Type B pancreatic cell (in vitro differentiated cells): ENCODE data around the gene CLIC4. TPM values are rescaled to one million over a fixed set of nuclear protein-coding genes. Genes with fewer than 3 reads are reported as not detected.

ENCODE experiments used
- DNase-seq: peaks from one replicate; pipeline ENCODE4 v3.0.0; 2021; ENCODE audit warnings: mixed read lengths; ENCODE audit not compliant: unreplicated experiment; ENCODE audit errors: extremely low spot score
- H3K27ac Mint-ChIP-seq: 2 replicates; pipeline ENCODE4 v1.8.0; 2021; ENCODE audit warnings: mild to moderate bottlenecking, mixed read lengths
- H3K27me3 Mint-ChIP-seq: 2 replicates; pipeline ENCODE4 v1.8.0; 2021; ENCODE audit warnings: mixed read lengths
- H3K36me3 Mint-ChIP-seq: 2 replicates; pipeline ENCODE4 v1.8.0; 2021; ENCODE audit warnings: mixed read lengths
- H3K4me1 Mint-ChIP-seq: one replicate; pipeline ENCODE4 v1.8.0; 2021; ENCODE audit warnings: mixed read lengths; ENCODE audit not compliant: unreplicated experiment
- H3K4me3 Mint-ChIP-seq: 2 replicates; pipeline ENCODE4 v1.8.0; 2021; ENCODE audit warnings: mild to moderate bottlenecking, mixed read lengths
- H3K9me3 Mint-ChIP-seq: 2 replicates; pipeline ENCODE4 v1.8.0; 2021; ENCODE audit warnings: mixed read lengths
- total RNA-seq: library from RNA; stranded (reverse); gene quantifications from 2 replicates; pipeline ENCODE4 v1.2.1, GENCODE V29; 2021; ENCODE audit warnings: low replicate concordance
- TF ChIP-seq, protein P1 (sequence below): fragments of 200-600 bp; sonication (generic); conservative IDR thresholded peaks from 2 replicates; pipeline ENCODE4 v1.5.0; 2021; ENCODE audit warnings: antibody characterized with exemption, mild to moderate bottlenecking

The CLIC4 gene
- total RNA-seq, 1 donor from 2014 or later: 109 TPM

GRCh38 chr1:24874611-24875234 is 129.5 kb downstream of the CLIC4 start:
- Mint-ChIP-seq H3K36me3 (no peaks in the 10 kb centered on the region), H3K4me3 (no peak overlapping the region), H3K4me1 (peaks cover 5% of the 10 kb centered on the region), H3K9me3 (no peaks in the 10 kb centered on the region), H3K27me3 (peaks cover 3% of the 10 kb centered on the region), H3K27ac (peak overlapping the region; percentile 18)
- TF ChIP-seq, protein P1, sequence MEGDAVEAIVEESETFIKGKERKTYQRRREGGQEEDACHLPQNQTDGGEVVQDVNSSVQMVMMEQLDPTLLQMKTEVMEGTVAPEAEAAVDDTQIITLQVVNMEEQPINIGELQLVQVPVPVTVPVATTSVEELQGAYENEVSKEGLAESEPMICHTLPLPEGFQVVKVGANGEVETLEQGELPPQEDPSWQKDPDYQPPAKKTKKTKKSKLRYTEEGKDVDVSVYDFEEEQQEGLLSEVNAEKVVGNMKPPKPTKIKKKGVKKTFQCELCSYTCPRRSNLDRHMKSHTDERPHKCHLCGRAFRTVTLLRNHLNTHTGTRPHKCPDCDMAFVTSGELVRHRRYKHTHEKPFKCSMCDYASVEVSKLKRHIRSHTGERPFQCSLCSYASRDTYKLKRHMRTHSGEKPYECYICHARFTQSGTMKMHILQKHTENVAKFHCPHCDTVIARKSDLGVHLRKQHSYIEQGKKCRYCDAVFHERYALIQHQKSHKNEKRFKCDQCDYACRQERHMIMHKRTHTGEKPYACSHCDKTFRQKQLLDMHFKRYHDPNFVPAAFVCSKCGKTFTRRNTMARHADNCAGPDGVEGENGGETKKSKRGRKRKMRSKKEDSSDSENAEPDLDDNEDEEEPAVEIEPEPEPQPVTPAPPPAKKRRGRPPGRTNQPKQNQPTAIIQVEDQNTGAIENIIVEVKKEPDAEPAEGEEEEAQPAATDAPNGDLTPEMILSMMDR: no peak
- peak; percentile 60 for DNase-seq

DNA sequence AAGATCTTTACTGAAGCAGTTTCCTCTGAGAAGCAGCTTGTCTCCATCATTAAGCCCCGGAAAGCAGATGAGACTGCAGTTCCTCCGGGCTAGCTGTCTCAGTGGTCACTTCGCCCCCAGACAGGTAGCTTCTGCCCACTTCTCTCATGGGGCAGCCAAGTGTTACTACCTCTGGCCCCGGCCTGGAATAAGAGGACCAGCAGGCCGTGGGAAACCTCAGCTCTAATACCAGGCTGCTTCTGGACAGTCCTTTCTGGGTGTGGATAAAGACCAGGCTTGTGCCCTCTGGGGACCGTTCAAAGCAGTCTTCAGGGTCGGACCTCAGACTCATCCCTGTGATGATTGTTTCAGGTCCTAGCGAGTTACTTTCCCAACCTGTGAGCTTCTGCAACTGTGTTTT is 130.0 kb downstream of the CLIC4 start:
- DNase-seq: peak; percentile 49
- Mint-ChIP-seq H3K4me1 (peaks cover 5% of the 10 kb centered on the region), H3K27ac (peak overlapping the region; percentile 18), H3K27me3 (peaks cover 8% of the 10 kb centered on the region), H3K36me3 (no peaks in the 10 kb centered on the region), H3K9me3 (no peaks in the 10 kb centered on the region), H3K4me3 (no peak overlapping the region)
- TF ChIP-seq, protein P1: no peak

GRCh38 chr1:24875991-24876506 is 130.8 kb downstream of the CLIC4 start:
- TF ChIP-seq, protein P1: no peak
- Mint-ChIP-seq H3K9me3 (no peaks in the 10 kb centered on the region), H3K4me3 (no peak overlapping the region), H3K27me3 (peaks cover 11% of the 10 kb centered on the region), H3K27ac (no peak overlapping the region), H3K36me3 (no peaks in the 10 kb centered on the region), H3K4me1 (peaks cover 5% of the 10 kb centered on the region)
- DNase-seq: no peak

GRCh38 chr1:24878045-24878444 is 132.8 kb downstream of the CLIC4 start:
- Mint-ChIP-seq H3K27ac (no peak overlapping the region), H3K4me1 (peaks cover 5% of the 10 kb centered on the region), H3K4me3 (no peak overlapping the region), H3K9me3 (no peaks in the 10 kb centered on the region), H3K36me3 (no peaks in the 10 kb centered on the region), H3K27me3 (peaks cover 25% of the 10 kb centered on the region)
- DNase-seq: no peak
- TF ChIP-seq, protein P1: no peak

DNA sequence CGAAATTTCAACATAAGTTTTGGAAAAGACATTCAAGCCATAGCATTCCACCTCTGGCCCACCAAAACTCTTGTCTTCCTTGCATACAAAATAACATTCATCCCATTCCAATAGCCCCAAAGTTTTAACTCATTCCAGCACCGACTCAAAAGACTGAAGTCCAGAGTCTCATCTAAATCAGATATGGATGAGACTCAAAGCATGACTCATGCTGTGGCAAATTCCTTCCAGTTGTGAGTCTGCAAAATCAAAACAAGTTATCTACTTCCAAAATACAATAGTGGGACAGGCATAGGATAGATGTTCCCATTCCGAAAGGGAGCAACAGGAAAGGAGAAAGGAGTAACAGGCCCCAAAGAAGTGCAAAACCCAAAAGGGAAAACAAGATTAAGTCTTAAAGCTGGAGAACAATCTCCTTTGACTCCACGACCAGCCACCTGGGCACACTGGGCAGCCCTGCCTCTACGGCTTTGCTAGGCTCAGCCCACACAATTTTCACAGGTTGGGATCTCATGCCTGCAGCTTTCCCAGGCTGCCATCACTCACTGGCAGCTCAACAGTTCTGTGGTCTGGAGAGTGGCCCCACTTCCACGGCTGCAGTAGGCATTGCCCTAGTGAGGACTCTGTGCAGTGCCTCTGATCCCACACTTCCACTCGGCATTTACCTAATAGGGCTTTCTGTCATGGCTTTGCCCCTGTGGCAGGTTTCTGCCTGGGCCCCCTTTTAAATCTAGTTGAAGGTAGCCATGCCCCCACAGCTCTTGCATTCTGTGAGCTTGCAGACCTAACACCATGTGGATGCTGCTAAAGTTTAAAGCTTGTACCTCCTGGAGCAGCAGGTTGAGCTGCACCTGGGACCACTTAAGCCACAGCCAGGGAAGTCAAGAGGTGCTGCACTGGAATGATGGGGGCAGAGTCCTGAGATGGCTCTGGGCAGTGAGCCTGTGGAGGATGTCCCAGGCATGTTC is 133.8 kb downstream of the CLIC4 start:
- no peak overlapping the region for H3K4me3 Mint-ChIP-seq
- no peak for DNase-seq
- peaks cover under 1% of the 10 kb centered on the region for H3K9me3 Mint-ChIP-seq
- no peaks in the 10 kb centered on the region for H3K36me3 Mint-ChIP-seq
- TF ChIP-seq, protein P1: no peak
- H3K27ac Mint-ChIP-seq: no peak overlapping the region
- peaks cover 29% of the 10 kb centered on the region for H3K27me3 Mint-ChIP-seq
- H3K4me1 Mint-ChIP-seq: peaks cover 5% of the 10 kb centered on the region
